ENCODE results near the gene MGAT4C. TPM values are rescaled to one million over a fixed set of nuclear protein-coding genes. Genes with fewer than 3 reads are reported as not detected.

MGAT4C gene
- total RNA-seq, 1 experiment from 2014 or later, result 10.3 TPM

DNA sequence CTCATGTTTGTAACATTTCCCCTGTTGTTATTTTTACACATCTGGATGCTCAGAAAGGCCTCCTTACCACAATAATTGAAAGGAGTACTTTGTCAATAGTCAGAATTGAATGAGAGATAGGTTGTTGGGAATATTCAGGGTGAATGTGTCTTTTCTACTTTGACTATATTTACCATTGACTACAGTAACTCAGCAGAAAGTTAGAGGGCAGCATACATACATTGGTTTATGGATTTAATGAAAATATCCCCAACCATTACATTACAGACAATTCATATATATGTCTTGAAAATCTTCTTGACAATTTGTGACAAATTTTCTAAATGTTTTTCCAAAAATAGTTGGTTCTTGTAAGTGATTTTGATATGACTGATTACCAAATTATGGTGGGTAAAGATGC, 284.4 kb downstream of the MGAT4C start:
- TF ChIP-seq, protein P1, sequence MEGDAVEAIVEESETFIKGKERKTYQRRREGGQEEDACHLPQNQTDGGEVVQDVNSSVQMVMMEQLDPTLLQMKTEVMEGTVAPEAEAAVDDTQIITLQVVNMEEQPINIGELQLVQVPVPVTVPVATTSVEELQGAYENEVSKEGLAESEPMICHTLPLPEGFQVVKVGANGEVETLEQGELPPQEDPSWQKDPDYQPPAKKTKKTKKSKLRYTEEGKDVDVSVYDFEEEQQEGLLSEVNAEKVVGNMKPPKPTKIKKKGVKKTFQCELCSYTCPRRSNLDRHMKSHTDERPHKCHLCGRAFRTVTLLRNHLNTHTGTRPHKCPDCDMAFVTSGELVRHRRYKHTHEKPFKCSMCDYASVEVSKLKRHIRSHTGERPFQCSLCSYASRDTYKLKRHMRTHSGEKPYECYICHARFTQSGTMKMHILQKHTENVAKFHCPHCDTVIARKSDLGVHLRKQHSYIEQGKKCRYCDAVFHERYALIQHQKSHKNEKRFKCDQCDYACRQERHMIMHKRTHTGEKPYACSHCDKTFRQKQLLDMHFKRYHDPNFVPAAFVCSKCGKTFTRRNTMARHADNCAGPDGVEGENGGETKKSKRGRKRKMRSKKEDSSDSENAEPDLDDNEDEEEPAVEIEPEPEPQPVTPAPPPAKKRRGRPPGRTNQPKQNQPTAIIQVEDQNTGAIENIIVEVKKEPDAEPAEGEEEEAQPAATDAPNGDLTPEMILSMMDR (conservative IDR thresholded peaks at IDR 0.05; ENCODE audit: low read depth, low read length), result peak; percentile 47
- TF ChIP-seq EZH2 (IDR thresholded peaks at IDR 0.05; ENCODE audit: borderline replicate concordance, low read depth, low read length, poor library complexity, severe bottlenecking), result no peak
- DNase-seq (ENCODE audit: low spot score), result peak; percentile 21
- Histone ChIP-seq H3K4me1 (ENCODE audit: insufficient read depth, low read length, poor library complexity, severe bottlenecking) (no peaks in the 10 kb centered on the region), H3K27me3 (replicated peaks; ENCODE audit: insufficient read depth, low read depth, low read length, poor library complexity) (no peaks in the 10 kb centered on the region), H3K36me3 (ENCODE audit: insufficient read depth, low read length, poor library complexity, severe bottlenecking) (no peaks in the 10 kb centered on the region), H3K27ac (ENCODE audit: low read depth, low read length, poor library complexity, severe bottlenecking) (no peak overlapping the region), H3K4me3 (ENCODE audit: low read depth, low read length, poor library complexity, severe bottlenecking) (no peak overlapping the region), H3K9me3 (ENCODE audit: low read depth, low read length, poor library complexity, severe bottlenecking) (no peaks in the 10 kb centered on the region)
- BruUV-seq (replicated peaks), result no TSS peak
- ChIA-PET CTCF (no interaction called here), POLR2A (ENCODE audit: low non-redundant PET) (no interaction called here)
- intact Hi-C loops (cut with micrococcal nuclease; ENCODE audit: unreplicated experiment), result no loop called here

DNA sequence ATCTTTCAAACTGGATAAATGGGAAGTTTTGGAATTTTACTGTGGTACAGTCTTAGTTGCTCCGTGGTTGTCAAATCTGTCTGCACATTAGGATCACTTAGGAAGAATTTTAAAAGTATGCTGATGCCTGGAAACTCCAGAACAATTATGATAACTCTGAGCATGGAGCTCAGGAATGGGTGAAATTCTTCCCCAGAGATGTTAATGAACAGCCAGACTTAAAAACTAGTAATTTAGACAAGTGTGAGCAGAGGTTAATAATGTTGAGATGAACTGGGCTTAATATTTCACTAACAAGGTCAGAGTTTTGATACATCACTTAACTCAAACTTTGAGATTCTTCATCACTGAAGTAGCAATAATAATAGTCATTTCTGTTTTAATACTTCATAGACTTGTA, 287.6 kb downstream of the MGAT4C start:
- Histone ChIP-seq H3K36me3 (ENCODE audit: insufficient read depth, low read length, poor library complexity, severe bottlenecking) (no peaks in the 10 kb centered on the region), H3K4me1 (ENCODE audit: insufficient read depth, low read length, poor library complexity, severe bottlenecking) (no peaks in the 10 kb centered on the region), H3K9me3 (ENCODE audit: low read depth, low read length, poor library complexity, severe bottlenecking) (no peaks in the 10 kb centered on the region), H3K27me3 (replicated peaks; ENCODE audit: insufficient read depth, low read depth, low read length, poor library complexity) (no peaks in the 10 kb centered on the region), H3K4me3 (ENCODE audit: low read depth, low read length, poor library complexity, severe bottlenecking) (no peak overlapping the region), H3K27ac (ENCODE audit: low read depth, low read length, poor library complexity, severe bottlenecking) (no peak overlapping the region)
- no peak for TF ChIP-seq EZH2 (IDR thresholded peaks at IDR 0.05; ENCODE audit: borderline replicate concordance, low read depth, low read length, poor library complexity, severe bottlenecking)
- BruUV-seq (replicated peaks), result no TSS peak
- CTCF ChIA-PET, result no interaction called here
- POLR2A ChIA-PET (ENCODE audit: low non-redundant PET), result no interaction called here
- intact Hi-C loops (cut with micrococcal nuclease; ENCODE audit: unreplicated experiment), result loop anchor here (10.0 kb wide), 1 partner anchor 206 kb away; no protein-coding TSS in a partner anchor
- DNase-seq (ENCODE audit: low spot score), result no peak

DNA sequence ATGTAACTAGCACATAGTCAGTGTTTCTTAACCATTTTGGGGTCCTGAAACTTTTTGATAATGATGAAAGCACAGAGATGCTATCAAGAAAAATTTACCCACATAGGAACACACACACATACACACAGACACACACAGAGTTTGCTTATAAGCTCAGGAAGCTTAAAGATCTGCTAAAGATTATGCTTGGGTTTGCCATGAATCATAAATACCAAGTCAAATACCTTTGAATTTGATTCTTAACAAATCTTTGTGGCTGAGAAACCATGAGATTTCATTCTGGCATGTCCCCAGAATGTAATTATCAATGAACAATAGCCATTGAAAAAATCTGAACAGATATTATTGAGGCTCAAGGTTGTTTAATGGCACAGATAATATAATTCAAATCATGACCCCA, 292.9 kb downstream of the MGAT4C start:
- no peaks in the 10 kb centered on the region for H3K9me3 ChIP-seq (ENCODE audit: low read depth, low read length, poor library complexity, severe bottlenecking)
- BruUV-seq (replicated peaks), result no TSS peak
- no peaks in the 10 kb centered on the region for H3K36me3 ChIP-seq (ENCODE audit: insufficient read depth, low read length, poor library complexity, severe bottlenecking)
- no peak overlapping the region for H3K4me3 ChIP-seq (ENCODE audit: low read depth, low read length, poor library complexity, severe bottlenecking)
- H3K27me3 ChIP-seq (replicated peaks; ENCODE audit: insufficient read depth, low read depth, low read length, poor library complexity), result no peaks in the 10 kb centered on the region
- no peaks in the 10 kb centered on the region for H3K4me1 ChIP-seq (ENCODE audit: insufficient read depth, low read length, poor library complexity, severe bottlenecking)
- DNase-seq (ENCODE audit: low spot score), result no peak
- ChIA-PET POLR2A (ENCODE audit: low non-redundant PET) (no interaction called here), CTCF (interaction anchor here (0.5 kb wide), 1 partner anchor 204 kb away, joined by 14 read pairs; no protein-coding TSS in a partner anchor)
- no peak overlapping the region for H3K27ac ChIP-seq (ENCODE audit: low read depth, low read length, poor library complexity, severe bottlenecking)
- intact Hi-C loops (cut with micrococcal nuclease; ENCODE audit: unreplicated experiment), result loop anchor here (10.0 kb wide), 1 partner anchor 211 kb away; no protein-coding TSS in a partner anchor
- TF ChIP-seq, protein P1 (conservative IDR thresholded peaks at IDR 0.05; ENCODE audit: low read depth, low read length), result no peak
- TF ChIP-seq EZH2 (IDR thresholded peaks at IDR 0.05; ENCODE audit: borderline replicate concordance, low read depth, low read length, poor library complexity, severe bottlenecking), result no peak

DNA sequence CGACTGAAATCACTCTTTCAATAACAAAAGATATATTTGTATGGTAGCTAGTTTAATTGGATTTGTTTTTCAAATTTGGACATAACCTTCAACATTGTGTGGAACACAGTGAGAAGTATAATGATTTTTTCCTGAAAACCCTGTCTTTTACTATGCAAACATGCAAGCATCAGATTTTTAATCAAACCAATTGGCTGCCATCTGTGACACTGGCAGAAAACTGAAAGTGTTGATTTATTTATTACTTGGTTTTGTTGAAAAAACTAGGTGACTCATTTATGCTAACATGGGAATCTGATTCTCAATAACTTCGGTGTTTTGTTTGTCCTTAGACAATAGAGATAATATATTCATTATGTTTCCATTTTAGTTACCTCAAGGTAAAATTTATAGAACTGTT, 300.1 kb downstream of the MGAT4C start:
- Histone ChIP-seq H3K27me3 (replicated peaks; ENCODE audit: insufficient read depth, low read depth, low read length, poor library complexity) (no peaks in the 10 kb centered on the region), H3K36me3 (ENCODE audit: insufficient read depth, low read length, poor library complexity, severe bottlenecking) (no peaks in the 10 kb centered on the region), H3K4me3 (ENCODE audit: low read depth, low read length, poor library complexity, severe bottlenecking) (no peak overlapping the region), H3K27ac (ENCODE audit: low read depth, low read length, poor library complexity, severe bottlenecking) (peak overlapping the region; percentile 23), H3K9me3 (ENCODE audit: low read depth, low read length, poor library complexity, severe bottlenecking) (no peaks in the 10 kb centered on the region), H3K4me1 (ENCODE audit: insufficient read depth, low read length, poor library complexity, severe bottlenecking) (peaks cover 37% of the 10 kb centered on the region)
- DNase-seq (ENCODE audit: low spot score), result peak; percentile 31
- BruUV-seq (replicated peaks), result no TSS peak
- TF ChIP-seq, protein P1 (conservative IDR thresholded peaks at IDR 0.05; ENCODE audit: low read depth, low read length), result no peak
- no peak for TF ChIP-seq EZH2 (IDR thresholded peaks at IDR 0.05; ENCODE audit: borderline replicate concordance, low read depth, low read length, poor library complexity, severe bottlenecking)
- CTCF ChIA-PET, result no interaction called here
- POLR2A ChIA-PET (ENCODE audit: low non-redundant PET), result no interaction called here
- intact Hi-C loops (cut with micrococcal nuclease; ENCODE audit: unreplicated experiment), result loop anchor here (2.0 to 10.0 kb wide), 4 partner anchors 291 to 1999 kb away; no protein-coding TSS in a partner anchor
